Measurements from ENCODE around the gene DOLPP1.
"Not testable (repeated sequence)": the region's sequence is repeated elsewhere in the genome, so short reads cannot be mapped to it uniquely, and the experiment has no call there.

The DOLPP1 gene

GRCh38 chr9:129080601-129081387 is at the start of gene DOLPP1:
TSS of gene DOLPP1 (plus strand) at chr9:129081111. CDS start at chr9:129081132, 21 bp downstream.
- peak; percentile 94 for DNase-seq (ENCODE audit: low read depth)

- DNase-seq (ENCODE audit: low read depth) = no peak
Observed at GRCh38 chr9:129031514-129031913, 49.4 kb upstream of the DOLPP1 start.

- DNase-seq (ENCODE audit: low read depth) = no peak
Observed at GRCh38 chr9:129032541-129033159, 48.3 kb upstream of the DOLPP1 start.

GRCh38 chr9:129033216-129033615 is 47.7 kb upstream of the DOLPP1 start:
- DNase-seq (ENCODE audit: low read depth) = no peak

GRCh38 chr9:129035838-129036237 is 45.1 kb upstream of the DOLPP1 start:
- not testable (repeated sequence) for DNase-seq (ENCODE audit: low read depth)

GRCh38 chr9:129036241-129036922 is 44.5 kb upstream of the DOLPP1 start, which contains the start of gene MIGA2:
TSS of gene MIGA2 (plus strand) at chr9:129036626. CDS start at chr9:129040595, 3,969 bp downstream.
- DNase-seq (ENCODE audit: low read depth) = peak; percentile 88

GRCh38 chr9:129036923-129037766 is 43.8 kb upstream of the DOLPP1 start:
- no peak for DNase-seq (ENCODE audit: low read depth)

GRCh38 chr9:129037767-129038098 is 43.2 kb upstream of the DOLPP1 start:
- no peak for DNase-seq (ENCODE audit: low read depth)

GRCh38 chr9:129038109-129038852 is 42.6 kb upstream of the DOLPP1 start:
- no peak for DNase-seq (ENCODE audit: low read depth)

GRCh38 chr9:129040113-129040643 is 40.7 kb upstream of the DOLPP1 start:
- DNase-seq (ENCODE audit: low read depth) = no peak

- DNase-seq (ENCODE audit: low read depth) = no peak
Observed at GRCh38 chr9:129042016-129042415, 38.9 kb upstream of the DOLPP1 start.

GRCh38 chr9:129052592-129052991 is 28.3 kb upstream of the DOLPP1 start:
- no peak for DNase-seq (ENCODE audit: low read depth)

GRCh38 chr9:129053020-129053419 is 27.9 kb upstream of the DOLPP1 start:
- DNase-seq (ENCODE audit: low read depth) = no peak

- no peak for DNase-seq (ENCODE audit: low read depth)
Observed at GRCh38 chr9:129054163-129054851, 26.6 kb upstream of the DOLPP1 start.

GRCh38 chr9:129058965-129059795 is 21.7 kb upstream of the DOLPP1 start:
- DNase-seq (ENCODE audit: low read depth) = no peak

- DNase-seq (ENCODE audit: low read depth) = no peak
Observed at GRCh38 chr9:129059796-129060785, 20.8 kb upstream of the DOLPP1 start.

- DNase-seq (ENCODE audit: low read depth) = no peak
Observed at GRCh38 chr9:129060991-129061390, 19.9 kb upstream of the DOLPP1 start.

- DNase-seq (ENCODE audit: low read depth) = no peak
Observed at GRCh38 chr9:129063061-129063460, 17.9 kb upstream of the DOLPP1 start.

Data from stimulated activated CD8-positive, alpha-beta memory T cell treated with anti-CD3 and anti-CD28 coated beads, Interleukin-7, amount 100 ng/mL, for 24 hours (primary cell).